GM12878 (cell line): ENCODE data around the gene SLC22A4. TPM values are rescaled to one million over a fixed set of nuclear protein-coding genes. Genes with fewer than 3 reads are reported as not detected.
A peak's percentile ranks its signal among the peaks of the same experiment; 100 is the strongest.

ENCODE experiments used
- ATAC-seq: fragments of 200-7000 bp; cut with Tn5 transposase; 3 replicates; pipeline ENCODE4 v1.9.1; 2020; ENCODE audit warnings: mild to moderate bottlenecking, moderate library complexity
- BruUV-seq: library from RNA; stranded (reverse); fragments of 400-500 nt; replicated peaks from 2 replicates; lab custom pipeline; 2021; lab: Mats Ljungman, UMichigan
- CTCF ChIA-PET: fragments of 300-600 bp; sonication (Branson Sonifier 250); formaldehyde crosslinking; extraction: SDS; loops from one replicate; lab custom pipeline; 2021; ENCODE audit warnings: inconsistent platforms; lab: Yijun Ruan, JAX
- POLR2A ChIA-PET: fragments of 350-600 bp; formaldehyde crosslinking; extraction: SDS; loops from one replicate; lab custom pipeline; 2021; ENCODE audit warnings: inconsistent platforms; lab: Charles Lee
- RAD21 ChIA-PET: fragments of 300-600 bp; sonication (Branson Sonifier 250); formaldehyde crosslinking; loops from one replicate; lab custom pipeline; 2023; ENCODE audit warnings: antibody characterized with exemption; ENCODE audit not compliant: unreplicated experiment; lab: Charles Lee
- SMC1A ChIA-PET: fragments of 300-600 bp; sonication (Branson Sonifier 250); formaldehyde crosslinking; loops from one replicate; lab custom pipeline; 2023; ENCODE audit not compliant: unreplicated experiment, uncharacterized antibody; lab: Charles Lee
- DNase-seq: peaks from one replicate; pipeline ENCODE4 v3.0.0-alpha.2; 2011; ENCODE audit warnings: low read depth, low spot score
- FAIRE-seq: peaks from 3 replicates; lab custom pipeline; 2011; peaks lifted over from hg19 to GRCh38; lab: Jason Lieb, UNC
- H2AFZ ChIP-seq: 2 replicates; pipeline ENCODE4 v1.6.0; 2011; ENCODE audit warnings: low read depth, low read length, control low read depth; ENCODE audit not compliant: control insufficient read depth
- H3K27ac ChIP-seq: 2 replicates; pipeline ENCODE4 v1.5.1; 2011; ENCODE audit warnings: control low read depth; ENCODE audit not compliant: control insufficient read depth, insufficient read depth
- H3K27me3 ChIP-seq, 2 experiments: replicated peaks in 1 of 2; 2 replicates each; pipeline versions ENCODE4 v1.6.0 to v1.6.1; 2011; ENCODE audit warnings: low read length in 1 of 2; ENCODE audit not compliant: control insufficient read depth in 2 of 2, insufficient read depth in 2 of 2
- H3K36me3 ChIP-seq, 2 experiments: 2 replicates each; pipeline ENCODE4 v1.5.1; 2011; ENCODE audit warnings: low read length in 1 of 2; ENCODE audit not compliant: control insufficient read depth in 2 of 2, insufficient read depth in 2 of 2
- H3K4me1 ChIP-seq: 2 replicates; pipeline ENCODE4 v1.6.1; 2011; ENCODE audit warnings: mild to moderate bottlenecking, low read length, moderate library complexity, mixed read lengths; ENCODE audit not compliant: control insufficient read depth, insufficient read depth
- H3K4me2 ChIP-seq: 2 replicates; pipeline ENCODE4 v1.6.0; 2011; ENCODE audit warnings: control low read depth; ENCODE audit not compliant: control insufficient read depth, insufficient read depth
- H3K4me3 ChIP-seq: fragments of 200-600 bp; sonication (generic); 2 replicates; pipeline ENCODE4 v1.5.1; 2016
- H3K79me2 ChIP-seq: 2 replicates; pipeline ENCODE4 v1.6.0; 2011; ENCODE audit warnings: low read length; ENCODE audit not compliant: control insufficient read depth, insufficient read depth
- H3K9ac ChIP-seq: 2 replicates; pipeline ENCODE4 v1.8.0; 2011; ENCODE audit warnings: low read length, control low read depth, mixed read lengths; ENCODE audit not compliant: control insufficient read depth, insufficient read depth
- H3K9me3 ChIP-seq: replicated peaks from 3 replicates; pipeline ENCODE4 v1.5.1; 2011; ENCODE audit warnings: mild to moderate bottlenecking, low read length; ENCODE audit not compliant: control insufficient read depth, insufficient read depth
- H4K20me1 ChIP-seq: 2 replicates; pipeline ENCODE4 v1.6.0; 2011; ENCODE audit not compliant: control insufficient read depth, insufficient read depth
- ATF7 ChIP-seq: fragments of 450-650 bp; IDR thresholded peaks from 2 replicates; pipeline ENCODE4 v1.6.1; 2016; ENCODE audit warnings: low read depth, mild to moderate bottlenecking
- BCL11A ChIP-seq: IDR thresholded peaks from 2 replicates; pipeline ENCODE4 v1.6.1; 2011; ENCODE audit warnings: low read depth, low read length
- BHLHE40 ChIP-seq, 2 experiments: fragments of 450-650 bp in 1 of 2; IDR thresholded peaks; 2 replicates each; pipeline ENCODE4 v1.6.1; 2011 to 2017; ENCODE audit warnings: low read depth in 2 of 2, borderline replicate concordance in 1 of 2, improper control_type of control experiment in 1 of 2, low read length in 1 of 2, mild to moderate bottlenecking in 1 of 2
- DPF2 ChIP-seq: fragments of 450-650 bp; IDR thresholded peaks from 2 replicates; pipeline ENCODE4 v1.6.1; 2017; ENCODE audit warnings: mild to moderate bottlenecking
- EGR1 ChIP-seq, 2 experiments: IDR thresholded peaks; 1 replicate in 1 of 2; 2 replicates in 1 of 2; pipeline ENCODE4 v1.6.1; 2011 to 2012; ENCODE audit warnings: low read depth in 2 of 2, low read length in 2 of 2, borderline replicate concordance in 1 of 2, mild to moderate bottlenecking in 1 of 2, moderate library complexity in 1 of 2
- FOXK2 ChIP-seq: fragments of 450-650 bp; IDR thresholded peaks from 2 replicates; pipeline ENCODE4 v1.6.1; 2017; ENCODE audit warnings: mild to moderate bottlenecking, moderate library complexity
- GATAD2B ChIP-seq: fragments of 450-650 bp; conservative IDR thresholded peaks from 2 replicates; pipeline ENCODE4 v1.6.1; 2017; ENCODE audit warnings: low read depth, mild to moderate bottlenecking, moderate library complexity
- HCFC1 ChIP-seq: fragments of 150-350 bp; IDR thresholded peaks from 2 replicates; pipeline ENCODE4 v1.6.1; 2014; ENCODE audit warnings: low read length
- IKZF1 ChIP-seq: fragments of 450-650 bp; conservative IDR thresholded peaks from 2 replicates; pipeline ENCODE4 v1.6.1; 2017; ENCODE audit warnings: antibody characterized with exemption, mild to moderate bottlenecking
- IKZF2 ChIP-seq, 2 experiments: fragments of 450-650 bp; IDR thresholded peaks; 2 replicates each; pipeline ENCODE4 v1.6.1; 2017; ENCODE audit warnings: mild to moderate bottlenecking in 2 of 2, moderate library complexity in 2 of 2
- JUNB ChIP-seq: IDR thresholded peaks from 2 replicates; pipeline ENCODE4 v1.6.1; 2016; ENCODE audit warnings: antibody characterized with exemption, mild to moderate bottlenecking
- KLF5 ChIP-seq: fragments of 450-650 bp; IDR thresholded peaks from 2 replicates; pipeline ENCODE4 v1.6.1; 2014; ENCODE audit warnings: mild to moderate bottlenecking; ENCODE audit not compliant: partially characterized antibody
- MTA2 ChIP-seq: fragments of 450-650 bp; IDR thresholded peaks from 2 replicates; pipeline ENCODE4 v1.6.1; 2016; ENCODE audit warnings: low read depth, mild to moderate bottlenecking, moderate library complexity
- NFXL1 ChIP-seq: fragments of 450-650 bp; IDR thresholded peaks from 2 replicates; pipeline ENCODE4 v1.6.1; 2017; ENCODE audit warnings: antibody characterized with exemption, mild to moderate bottlenecking, borderline replicate concordance
- NR2F1 ChIP-seq: fragments of 450-650 bp; conservative IDR thresholded peaks from 2 replicates; pipeline ENCODE4 v1.6.1; 2017; ENCODE audit warnings: mild to moderate bottlenecking
- PAX5 ChIP-seq: IDR thresholded peaks from 2 replicates; pipeline ENCODE4 v1.6.1; 2011; ENCODE audit warnings: low read depth, low read length, borderline replicate concordance
- POU2F2 ChIP-seq: IDR thresholded peaks from 3 replicates; pipeline ENCODE4 v1.6.1; 2011; ENCODE audit warnings: low read depth, mild to moderate bottlenecking, low read length, borderline replicate concordance
- RUNX3 ChIP-seq: IDR thresholded peaks from 2 replicates; pipeline ENCODE4 v1.6.1; 2012; ENCODE audit warnings: low read length, inconsistent platforms
- SIN3A ChIP-seq: IDR thresholded peaks from 2 replicates; pipeline ENCODE4 v1.6.1; 2012; ENCODE audit warnings: low read depth, low read length, improper control_type of control experiment
- SMAD1 ChIP-seq: fragments of 450-650 bp; IDR thresholded peaks from 2 replicates; pipeline ENCODE4 v1.6.1; 2018; ENCODE audit warnings: mild to moderate bottlenecking, low read depth; ENCODE audit not compliant: partially characterized antibody
- TCF7 ChIP-seq: IDR thresholded peaks from 2 replicates; pipeline ENCODE4 v1.6.1; 2014; ENCODE audit warnings: antibody characterized with exemption, borderline replicate concordance
- ZNF217 ChIP-seq: fragments of 450-650 bp; IDR thresholded peaks from 2 replicates; pipeline ENCODE4 v1.6.1; 2017; ENCODE audit warnings: antibody characterized with exemption, mild to moderate bottlenecking
- ZZZ3 ChIP-seq: IDR thresholded peaks from 2 replicates; pipeline ENCODE4 v1.6.1; 2011; ENCODE audit warnings: low read depth; ENCODE audit not compliant: control insufficient read depth, insufficient read length
- whole genome bisulfite sequencing: methylation state at CpG from one replicate; pipeline ENCODE4 v1.1.6; 2016; ENCODE audit warnings: low lambda C conversion rate; ENCODE audit not compliant: insufficient replicate concordance, insufficient coverage; ENCODE audit errors: missing lambda C conversion rate; 5-methylcytosine and 5-hydroxymethylcytosine counted together
- in situ Hi-C: fragments of 300-500 bp; cut with MboI; formaldehyde crosslinking; loops from 9 replicates; pipeline ENCODE4 v1.14.3; 2018; ENCODE audit warnings: mixed read lengths
- intact Hi-C: fragments of 100-400 bp; cut with micrococcal nuclease; formaldehyde crosslinking; loops from one replicate; pipeline ENCODE4 v1.14.2; 2022; ENCODE audit not compliant: unreplicated experiment
- polyA plus RNA-seq, 11 experiments: library from polyadenylated mRNA; depleted of rRNA in 4 of 11; unstranded in 6 of 11; stranded (reverse) in 5 of 11; fragments of >200 nt; fragmentation: Nextera tagmentation in 4 of 11; fragmentation: Illumina TruSeq in 1 of 11; extraction: Ambion mirVana in 4 of 11; extraction: Trizol in 1 of 11; gene quantifications; 1 replicate in 1 of 11; 2 replicates in 10 of 11; pipeline versions ENCODE4 v1.2.1 to v1.2.3, GENCODE V29; 2011 to 2016; ENCODE audit warnings: inconsistent platforms in 2 of 11, missing spikeins in 2 of 11, low read depth in 1 of 11
- total RNA-seq, 4 experiments: library from RNA; depleted of rRNA in 3 of 4; stranded (reverse); fragments of >200 nt in 3 of 4; fragmentation: Illumina TruSeq in 1 of 4; extraction: Trizol in 1 of 4; gene quantifications; 2 replicates each; pipeline versions ENCODE4 v1.2.1 to v1.2.3, GENCODE V29; 2013 to 2021
- TF ChIP-seq, protein P1 (sequence below): fragments of 150-350 bp; IDR thresholded peaks from 2 replicates; pipeline ENCODE4 v1.6.1; 2014; ENCODE audit warnings: mild to moderate bottlenecking, low read depth, low read length

Gene SLC22A4
- total and polyA plus RNA-seq, 10 of the 15 experiments (the other 5 are each of a cell fraction or from before 2014, with no cell fraction given) = 0.04 to 0.61 (median 0.10) TPM; not detected in 2

DNA sequence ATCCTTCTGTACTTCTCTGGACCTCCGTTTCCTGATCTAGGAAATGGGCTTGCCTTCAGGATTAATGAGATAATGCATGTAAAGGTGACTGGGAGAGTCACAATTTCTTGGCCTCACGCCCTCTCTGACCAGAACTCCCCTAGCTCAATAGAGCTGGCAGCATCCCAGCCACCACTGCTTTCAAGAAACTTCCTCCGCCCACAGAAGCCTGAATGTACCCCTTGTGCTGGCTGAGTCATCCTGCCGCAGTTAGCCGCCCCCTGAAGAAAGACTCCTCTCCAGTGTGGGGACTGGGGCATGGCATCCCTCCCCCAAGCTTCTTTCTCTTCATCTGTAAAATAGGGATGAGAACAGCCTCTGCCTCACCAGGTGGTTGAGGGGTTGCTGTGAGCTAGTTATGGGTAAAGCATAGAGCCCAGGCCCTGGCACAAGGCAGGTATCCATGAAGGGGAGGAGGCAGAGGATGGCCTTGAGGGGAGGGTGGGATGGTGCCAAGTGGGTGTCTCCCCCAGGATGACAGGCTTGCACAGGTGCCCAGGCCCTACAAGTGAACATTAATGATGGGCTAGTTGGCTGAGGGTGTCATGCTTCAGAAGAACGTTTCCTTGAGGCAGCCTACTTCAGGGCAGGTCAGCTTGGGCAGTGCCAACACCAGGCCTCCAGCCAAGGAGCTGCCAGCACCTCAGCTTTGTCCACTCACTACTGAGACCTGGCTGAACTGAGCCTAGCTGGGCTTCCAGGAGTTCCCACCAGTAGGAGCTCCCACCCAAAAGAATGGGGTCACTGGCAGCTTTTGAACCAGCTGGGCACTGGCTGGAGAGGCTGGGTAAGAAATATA, 33.3 kb upstream of the SLC22A4 start:
- DNase-seq (peak; percentile 61), ATAC-seq (peak; percentile 73), FAIRE-seq (no peak)
- TF ChIP-seq BHLHE40 (IDR thresholded peaks at IDR 0.05; ENCODE audit: borderline replicate concordance in 1 of 2, low read depth in 2 of 2, low read length in 1 of 2) (peak in 1 of 2 experiments; percentile 35; a peak in 1 of 4 replicates), PAX5 (peak; percentile 23; the same call in 1 of the 2 replicates), ZZZ3 (no peak), KLF5 (no peak), ATF7 (peak; percentile 48; the same call in 1 of the 2 replicates), RUNX3 (peak; percentile 57), FOXK2 (no peak), IKZF1 (peak; percentile 56), JUNB (peak; percentile 11; the same call in 1 of the 2 replicates), HCFC1 (no peak), NFXL1 (no peak), IKZF2 (IDR thresholded peaks at IDR 0.05) (peak; percentile 50 to 52; a peak in 2 of 4 replicates), NR2F1 (peak; percentile 69), TCF7 (no peak), MTA2 (peak; percentile 51; the same call in 1 of the 2 replicates), POU2F2 (no peak), SMAD1 (peak; percentile 29), ZNF217 (0 out of 2 replicates have a peak, but pooled peaks have one; percentile 32), DPF2 (peak; percentile 47; the same call in 1 of the 2 replicates), GATAD2B (peak; percentile 50; the same call in 1 of the 2 replicates), EGR1 (IDR thresholded peaks at IDR 0.05; ENCODE audit: borderline replicate concordance in 1 of 2, low read depth in 2 of 2, low read length in 2 of 2) (peak in 1 of 2 experiments; percentile 57; a peak in 1 of 3 replicates), BCL11A (0 out of 2 replicates have a peak, but pooled peaks have one; percentile 21), SIN3A (no peak)
- TF ChIP-seq, protein P1, sequence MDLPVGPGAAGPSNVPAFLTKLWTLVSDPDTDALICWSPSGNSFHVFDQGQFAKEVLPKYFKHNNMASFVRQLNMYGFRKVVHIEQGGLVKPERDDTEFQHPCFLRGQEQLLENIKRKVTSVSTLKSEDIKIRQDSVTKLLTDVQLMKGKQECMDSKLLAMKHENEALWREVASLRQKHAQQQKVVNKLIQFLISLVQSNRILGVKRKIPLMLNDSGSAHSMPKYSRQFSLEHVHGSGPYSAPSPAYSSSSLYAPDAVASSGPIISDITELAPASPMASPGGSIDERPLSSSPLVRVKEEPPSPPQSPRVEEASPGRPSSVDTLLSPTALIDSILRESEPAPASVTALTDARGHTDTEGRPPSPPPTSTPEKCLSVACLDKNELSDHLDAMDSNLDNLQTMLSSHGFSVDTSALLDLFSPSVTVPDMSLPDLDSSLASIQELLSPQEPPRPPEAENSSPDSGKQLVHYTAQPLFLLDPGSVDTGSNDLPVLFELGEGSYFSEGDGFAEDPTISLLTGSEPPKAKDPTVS = no peak
- ChIA-PET CTCF (interaction anchor here (0.9 to 11.6 kb wide), 6 partner anchors 10 to 71 kb away, joined by 3 to 117 read pairs (median 5); partner anchors contain the start of gene SLC22A4), RAD21 (interaction anchor here (0.6 to 4.8 kb wide), 6 partner anchors 8 to 198 kb away, joined by 3 to 35 read pairs (median 4); partner anchors contain the start of gene SLC22A4), SMC1A (interaction anchor here (1.2 to 2.7 kb wide), 5 partner anchors 8 to 83 kb away, joined by 3 to 18 read pairs (median 6); no protein-coding TSS in a partner anchor), POLR2A (interaction anchor here (1.0 to 3.7 kb wide), 7 partner anchors 9 to 235 kb away, joined by 3 to 18 read pairs (median 4); partner anchors contain the start of gene SLC22A4)
- Histone ChIP-seq H3K36me3 (no peaks in the 10 kb centered on the region), H3K9me3 (no peaks in the 10 kb centered on the region), H3K79me2 (no peaks in the 10 kb centered on the region), H3K4me3 (no peak overlapping the region), H3K4me1 (peaks cover 6% of the 10 kb centered on the region; the same call in 1 of the 2 replicates), H4K20me1 (no peaks in the 10 kb centered on the region), H3K4me2 (no peak overlapping the region), H3K27me3 (peaks cover 2 to 7% of the 10 kb centered on the region in 2 experiments), H2AFZ (no peak overlapping the region), H3K27ac (no peak overlapping the region), H3K9ac (no peak overlapping the region)
- WGBS = 9% methylated on average over 6 of the region's 6 CpGs
- in situ Hi-C loops = no loop called here
- intact Hi-C loops = no loop called here
- BruUV-seq = no TSS peak
